IMR-90 (cell line): ENCODE results near the gene SLC29A3. TPM values are rescaled to one million over a fixed set of nuclear protein-coding genes. Genes with fewer than 3 reads are reported as not detected.

ENCODE experiments used
- ATAC-seq: fragments of 200-7000 bp; cut with Tn5 transposase; 2 replicates; pipeline ENCODE4 v1.9.1; 2020; ENCODE audit warnings: low read depth, mild to moderate bottlenecking, moderate library complexity
- BruUV-seq: library from RNA; stranded (reverse); fragments of 400-500 nt; replicated peaks from 2 replicates; lab custom pipeline; 2021; lab: Mats Ljungman, UMichigan
- CTCF ChIA-PET: fragments of 300-600 bp; formaldehyde crosslinking; extraction: SDS; loops from one replicate; lab custom pipeline; 2021; ENCODE audit warnings: antibody characterized with exemption; lab: Yijun Ruan, JAX
- POLR2A ChIA-PET: fragments of 300-600 bp; sonication (Branson Sonifier 250); formaldehyde crosslinking; loops from one replicate; lab custom pipeline; 2022; ENCODE audit warnings: antibody characterized with exemption; ENCODE audit not compliant: unreplicated experiment; lab: Charles Lee
- DNase-seq: peaks from one replicate; pipeline ENCODE4 v3.0.0; 2013
- H2AFZ ChIP-seq: replicated peaks from 2 replicates; pipeline ENCODE3; 2013; ENCODE audit warnings: low read length, mild to moderate bottlenecking; ENCODE audit not compliant: poor library complexity
- H2AK5ac ChIP-seq: 2 replicates; pipeline ENCODE4 v1.6.1; 2013; ENCODE audit warnings: low read depth, low read length, inconsistent platforms
- H2AK9ac ChIP-seq: replicated peaks from 2 replicates; pipeline ENCODE3; 2013; ENCODE audit warnings: mild to moderate bottlenecking, low read depth, low read length, moderate library complexity; ENCODE audit not compliant: poor library complexity
- H2BK120ac ChIP-seq: 2 replicates; pipeline ENCODE4 v1.6.1; 2013; ENCODE audit warnings: low read depth, low read length, inconsistent platforms
- H2BK15ac ChIP-seq: 3 replicates; pipeline ENCODE4 v1.6.1; 2013; ENCODE audit warnings: low read depth, low read length, inconsistent platforms
- H2BK20ac ChIP-seq: 2 replicates; pipeline ENCODE4 v1.6.1; 2013; ENCODE audit warnings: low read depth, mild to moderate bottlenecking, inconsistent platforms, low read length, moderate library complexity
- H2BK5ac ChIP-seq: 2 replicates; pipeline ENCODE4 v1.6.1; 2013; ENCODE audit warnings: mild to moderate bottlenecking, low read depth, low read length, inconsistent platforms; ENCODE audit not compliant: poor library complexity, severe bottlenecking
- H3K14ac ChIP-seq: replicated peaks from 2 replicates; pipeline ENCODE4 v1.6.1; 2013; ENCODE audit warnings: low read depth, low read length, inconsistent platforms
- H3K18ac ChIP-seq: 2 replicates; pipeline ENCODE4 v1.6.1; 2013; ENCODE audit warnings: low read depth, low read length, control low read depth
- H3K23ac ChIP-seq: 2 replicates; pipeline ENCODE4 v1.6.1; 2013; ENCODE audit warnings: low read depth, low read length, inconsistent platforms
- H3K27ac ChIP-seq: 2 replicates; pipeline ENCODE4 v1.5.1; 2013; ENCODE audit warnings: mild to moderate bottlenecking, control low read depth, low read length; ENCODE audit not compliant: insufficient read depth
- H3K27me3 ChIP-seq: 2 replicates; pipeline ENCODE4 v1.6.1; 2013; ENCODE audit warnings: low read length; ENCODE audit not compliant: control insufficient read depth, insufficient read depth
- H3K36me3 ChIP-seq: 2 replicates; pipeline ENCODE4 v1.6.1; 2013; ENCODE audit warnings: low read length, mixed read lengths; ENCODE audit not compliant: control insufficient read depth, insufficient read depth
- H3K4ac ChIP-seq: 2 replicates; pipeline ENCODE4 v1.6.1; 2013; ENCODE audit warnings: low read depth, low read length, inconsistent platforms
- H3K4me1 ChIP-seq: 2 replicates; pipeline ENCODE4 v1.6.1; 2013; ENCODE audit warnings: low read length, mixed read lengths; ENCODE audit not compliant: control insufficient read depth, insufficient read depth
- H3K4me2 ChIP-seq: 2 replicates; pipeline ENCODE4 v1.6.1; 2013; ENCODE audit warnings: low read depth, mild to moderate bottlenecking, control low read depth, low read length, moderate library complexity
- H3K4me3 ChIP-seq: 2 replicates; pipeline ENCODE4 v1.5.1; 2013; ENCODE audit warnings: low read depth, mild to moderate bottlenecking, control low read depth, low read length, moderate library complexity; ENCODE audit not compliant: insufficient read depth
- H3K56ac ChIP-seq: 2 replicates; pipeline ENCODE4 v1.6.1; 2013; ENCODE audit warnings: low read length, inconsistent platforms; ENCODE audit not compliant: insufficient read depth; ENCODE audit errors: extremely low read depth
- H3K79me1 ChIP-seq, 2 experiments: 2 replicates each; pipeline ENCODE4 v1.6.1; 2013; ENCODE audit warnings: low read length in 2 of 2, inconsistent platforms in 1 of 2, low read depth in 1 of 2
- H3K9ac ChIP-seq: 2 replicates; pipeline ENCODE4 v1.6.1; 2013; ENCODE audit warnings: low read depth, low read length, control low read depth
- H3K9me1 ChIP-seq: 2 replicates; pipeline ENCODE4 v1.6.1; 2013; ENCODE audit warnings: low read length, inconsistent platforms; ENCODE audit not compliant: insufficient read depth
- H3K9me3 ChIP-seq: 2 replicates; pipeline ENCODE4 v1.6.1; 2013; ENCODE audit warnings: low read length; ENCODE audit not compliant: control insufficient read depth, insufficient read depth
- H4K20me1 ChIP-seq: 2 replicates; pipeline ENCODE4 v1.6.1; 2013; ENCODE audit warnings: low read length, inconsistent platforms; ENCODE audit not compliant: insufficient read depth
- H4K5ac ChIP-seq: 2 replicates; pipeline ENCODE4 v1.6.1; 2013; ENCODE audit warnings: mild to moderate bottlenecking, low read depth, low read length, control low read depth
- H4K8ac ChIP-seq, 2 experiments: 2 replicates each; pipeline ENCODE4 v1.6.1; 2013; ENCODE audit warnings: low read depth in 2 of 2, low read length in 2 of 2, control low read depth in 1 of 2, inconsistent platforms in 1 of 2
- H4K91ac ChIP-seq: 2 replicates; pipeline ENCODE4 v1.6.1; 2013; ENCODE audit warnings: low read depth, low read length, inconsistent platforms; ENCODE audit not compliant: insufficient read depth
- CTCF ChIP-seq: conservative IDR thresholded peaks from 2 replicates; pipeline ENCODE4 v1.5.1; 2012; ENCODE audit warnings: mild to moderate bottlenecking, low read depth, low read length, improper control_type of control experiment
- MAFK ChIP-seq: IDR thresholded peaks from 2 replicates; pipeline ENCODE4 v1.6.1; 2012; ENCODE audit warnings: low read depth, low read length, improper control_type of control experiment
- RAD21 ChIP-seq: IDR thresholded peaks from 2 replicates; pipeline ENCODE4 v1.6.1; 2012; ENCODE audit warnings: low read length, improper control_type of control experiment
- RCOR1 ChIP-seq: IDR thresholded peaks from 2 replicates; pipeline ENCODE4 v1.6.1; 2012; ENCODE audit warnings: mild to moderate bottlenecking, low read length, improper control_type of control experiment; ENCODE audit not compliant: insufficient replicate concordance
- SMC3 ChIP-seq: fragments of 150-350 bp; IDR thresholded peaks from 2 replicates; pipeline ENCODE4 v1.6.1; 2016; ENCODE audit warnings: low read depth, mild to moderate bottlenecking, antibody characterized with exemption, low read length, moderate library complexity
- WGBS, 2 experiments: methylation state at CpG; one replicate each; pipeline versions ENCODE4 v1.1.5 to v1.1.7; 2013; ENCODE audit warnings: missing lambda C conversion rate in 2 of 2; ENCODE audit not compliant: insufficient read length in 1 of 2; ENCODE audit errors: extremely low coverage in 2 of 2; 5-methylcytosine and 5-hydroxymethylcytosine counted together
- dilution Hi-C: fragments of 300-500 bp; cut with HindIII; formaldehyde crosslinking; loops from one replicate; pipeline ENCODE4 v1.14.3; 2018; ENCODE audit warnings: low sequenced_read_pairs; ENCODE audit not compliant: unreplicated experiment
- in situ Hi-C: fragments of 300-500 bp; cut with MboI; formaldehyde crosslinking; loops from 3 replicates; pipeline ENCODE4 v1.14.3; 2019; ENCODE audit warnings: low sequenced_read_pairs, inconsistent platforms, mixed read lengths
- intact Hi-C: fragments of 100-400 bp; cut with micrococcal nuclease; formaldehyde crosslinking; loops from 2 replicates; pipeline ENCODE4 v1.10.0; 2022
- polyA plus RNA-seq, 3 experiments: library from polyadenylated mRNA; depleted of rRNA; stranded (reverse); fragments of >200 nt; gene quantifications; 2 replicates each; pipeline ENCODE4 v1.2.3, GENCODE V29; 2012; ENCODE audit warnings: low replicate concordance in 1 of 3
- total RNA-seq: library from RNA; depleted of rRNA; stranded (reverse); fragments of >200 nt; gene quantifications from 2 replicates; pipeline ENCODE4 v1.2.3, GENCODE V29; 2012

SLC29A3 gene
- total and polyA plus RNA-seq, 2 of the 4 experiments (the other 2 are of a cell fraction), result 0.72 to 3.0 TPM

- Histone ChIP-seq H3K9ac (no peak overlapping the region), H4K20me1 (peaks cover 6% of the 10 kb centered on the region; the same call in 1 of the 2 replicates), H3K79me1 (peaks cover 0 to 10% of the 10 kb centered on the region in 2 experiments; a peak in 1 of 4 replicates), H2BK5ac (no peak overlapping the region), H3K23ac (no peak overlapping the region), H2AFZ (peak overlapping the region; percentile 18), H2AK5ac (peak overlapping the region; percentile 77; the same call in 1 of the 2 replicates), H3K4me1 (peaks cover 33% of the 10 kb centered on the region), H3K4me2 (no peak overlapping the region), H4K8ac (peak overlapping the region in 1 of 2 experiments; percentile 6; a peak in 1 of 4 replicates), H2BK15ac (peak overlapping the region; percentile 41; the same call in 1 of the 3 replicates), H3K4ac (0 out of 2 replicates have a peak overlapping the region, but pooled peaks have one; percentile 36), H3K18ac (no peak overlapping the region), H3K4me3 (no peak overlapping the region), H3K27ac (no peak overlapping the region), H3K56ac (no peak overlapping the region), H3K36me3 (no peaks in the 10 kb centered on the region), H2BK20ac (no peak overlapping the region), H2BK120ac (peak overlapping the region; percentile 11), H3K9me1 (0 out of 2 replicates have a peak, but pooled peaks cover 5% of the 10 kb centered on the region), H4K91ac (no peak overlapping the region), H2AK9ac (peak overlapping the region; percentile 75), H4K5ac (no peak overlapping the region), H3K14ac (no peak overlapping the region), H3K27me3 (no peaks in the 10 kb centered on the region), H3K9me3 (no peaks in the 10 kb centered on the region)
- ATAC-seq (peak; percentile 65), DNase-seq (peak; percentile 84)
- POLR2A ChIA-PET, result interaction anchor here (0.6 kb wide), 1 partner anchor 15 kb away, joined by 3 read pairs; no protein-coding TSS in a partner anchor
- dilution Hi-C loops, result no loop called here
- BruUV-seq, result no TSS peak
- peak; percentile 48 for TF ChIP-seq SMC3
- no peak for TF ChIP-seq RCOR1
- no peak for TF ChIP-seq MAFK
- TF ChIP-seq RAD21, result peak; percentile 51
- peak; percentile 69 for TF ChIP-seq CTCF
- in situ Hi-C loops, result no loop called here
- WGBS, 2 experiments, result 75% methylated on average over 4 of the region's 10 CpGs; no CpG with 5 or more reads in 1 of the 2 experiments
- intact Hi-C loops, result no loop called here
- CTCF ChIA-PET, result interaction anchor here (0.6 to 1.4 kb wide), 9 partner anchors 8 to 368 kb away, joined by 3 to 9 read pairs (median 3); partner anchors contain the start of gene UNC5B
Measured at GRCh38 chr10:71270301-71271220, 48.5 kb upstream of the SLC29A3 start.
